Measurements from ENCODE around the gene TACO1.

The TACO1 gene

GRCh38 chr17:63647065-63647725, 46.5 kb downstream of the TACO1 start:
- DNase-seq (ENCODE audit: low spot score) (no peak), ATAC-seq (ENCODE audit: low read depth) (peak; percentile 44; the same call in 1 of the 3 replicates)

GRCh38 chr17:63647936-63648335, 47.2 kb downstream of the TACO1 start:
- Histone ChIP-seq H3K36me3 (ENCODE audit: low read depth) (peaks cover 23% of the 10 kb centered on the region), H3K9me3 (ENCODE audit: severe bottlenecking) (no peaks in the 10 kb centered on the region), H3K4me1 (ENCODE audit: insufficient read depth, poor library complexity, severe bottlenecking) (no peaks in the 10 kb centered on the region), H3K4me3 (ENCODE audit: severe bottlenecking) (no peak overlapping the region), H3K27me3 (ENCODE audit: insufficient read depth, poor library complexity, severe bottlenecking) (no peaks in the 10 kb centered on the region), H3K27ac (ENCODE audit: poor library complexity, severe bottlenecking) (no peak overlapping the region)
- no peak for DNase-seq (ENCODE audit: low spot score)
- no peak for ATAC-seq (ENCODE audit: low read depth)
- TF ChIP-seq CTCF (IDR thresholded peaks at IDR 0.05; ENCODE audit: poor library complexity, severe bottlenecking): no peak

More at GRCh38 chr17:63647065-63647725, 46.5 kb downstream of the TACO1 start:
- H3K4me1 ChIP-seq (ENCODE audit: insufficient read depth, poor library complexity, severe bottlenecking): no peaks in the 10 kb centered on the region
- H3K27ac ChIP-seq (ENCODE audit: poor library complexity, severe bottlenecking): no peak overlapping the region
- no peak overlapping the region for H3K4me3 ChIP-seq (ENCODE audit: severe bottlenecking)
- H3K36me3 ChIP-seq (ENCODE audit: low read depth): peaks cover 17% of the 10 kb centered on the region
- no peaks in the 10 kb centered on the region for H3K9me3 ChIP-seq (ENCODE audit: severe bottlenecking)
- H3K27me3 ChIP-seq (ENCODE audit: insufficient read depth, poor library complexity, severe bottlenecking): no peaks in the 10 kb centered on the region
- no peak for TF ChIP-seq CTCF (IDR thresholded peaks at IDR 0.05; ENCODE audit: poor library complexity, severe bottlenecking)

DNA sequence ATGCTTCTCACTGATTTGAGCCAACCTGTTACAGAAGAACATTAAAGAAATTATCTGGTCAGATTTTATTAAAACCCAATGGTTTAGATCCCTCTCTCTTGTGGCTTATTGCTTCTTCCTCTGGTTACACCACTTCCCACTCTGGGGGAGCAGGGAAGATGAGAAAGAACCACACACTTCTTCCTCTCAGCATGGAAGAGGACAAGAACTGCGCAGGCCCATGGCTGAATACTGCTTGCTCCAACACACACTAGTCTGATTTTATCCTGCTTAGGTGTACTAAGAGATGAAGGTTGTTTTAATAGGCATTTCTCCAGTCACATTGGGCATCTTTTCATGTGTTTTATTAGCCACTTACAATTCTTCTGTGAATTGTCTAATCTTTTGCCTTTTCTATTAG, 49.1 kb downstream of the TACO1 start:
- TF ChIP-seq CTCF (IDR thresholded peaks at IDR 0.05; ENCODE audit: poor library complexity, severe bottlenecking): no peak
- H3K4me1 ChIP-seq (ENCODE audit: insufficient read depth, poor library complexity, severe bottlenecking): no peaks in the 10 kb centered on the region
- H3K27ac ChIP-seq (ENCODE audit: poor library complexity, severe bottlenecking): no peak overlapping the region
- H3K27me3 ChIP-seq (ENCODE audit: insufficient read depth, poor library complexity, severe bottlenecking): no peaks in the 10 kb centered on the region
- DNase-seq (ENCODE audit: low spot score) (no peak), ATAC-seq (ENCODE audit: low read depth) (no peak)
- H3K36me3 ChIP-seq (ENCODE audit: low read depth): peaks cover 40% of the 10 kb centered on the region
- no peak overlapping the region for H3K4me3 ChIP-seq (ENCODE audit: severe bottlenecking)
- H3K9me3 ChIP-seq (ENCODE audit: severe bottlenecking): no peaks in the 10 kb centered on the region

DNA sequence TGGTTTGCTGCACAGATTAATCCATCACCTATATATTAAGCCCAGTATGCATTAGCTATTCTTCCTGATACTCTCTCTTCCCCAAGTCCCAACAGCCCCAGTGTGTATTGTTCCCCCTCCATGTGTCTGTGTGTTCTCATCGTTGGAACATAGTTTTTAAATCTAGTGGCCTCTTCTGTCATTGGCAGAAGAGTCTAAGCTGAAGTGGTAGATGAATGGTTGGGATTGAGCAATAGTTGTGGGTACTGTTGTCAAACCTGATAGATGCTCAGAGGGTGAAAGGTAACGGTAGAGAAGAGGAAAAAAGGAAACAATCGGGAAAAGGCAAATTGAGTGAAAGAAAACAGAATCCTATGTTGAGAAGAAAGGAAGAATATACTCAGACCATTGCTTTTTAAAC, 51.4 kb downstream of the TACO1 start:
- DNase-seq (ENCODE audit: low spot score) (no peak), ATAC-seq (ENCODE audit: low read depth) (no peak)
- H3K36me3 ChIP-seq (ENCODE audit: low read depth): peaks cover 30% of the 10 kb centered on the region
- no peaks in the 10 kb centered on the region for H3K4me1 ChIP-seq (ENCODE audit: insufficient read depth, poor library complexity, severe bottlenecking)
- H3K4me3 ChIP-seq (ENCODE audit: severe bottlenecking): no peak overlapping the region
- no peak for TF ChIP-seq CTCF (IDR thresholded peaks at IDR 0.05; ENCODE audit: poor library complexity, severe bottlenecking)
- no peak overlapping the region for H3K27ac ChIP-seq (ENCODE audit: poor library complexity, severe bottlenecking)
- H3K9me3 ChIP-seq (ENCODE audit: severe bottlenecking): no peaks in the 10 kb centered on the region
- H3K27me3 ChIP-seq (ENCODE audit: insufficient read depth, poor library complexity, severe bottlenecking): no peaks in the 10 kb centered on the region

GRCh38 chr17:63653050-63653449, 52.4 kb downstream of the TACO1 start:
- ATAC-seq (ENCODE audit: low read depth) (no peak), DNase-seq (ENCODE audit: low spot score) (no peak)
- Histone ChIP-seq H3K36me3 (ENCODE audit: low read depth) (peaks cover 34% of the 10 kb centered on the region), H3K4me3 (ENCODE audit: severe bottlenecking) (no peak overlapping the region), H3K27ac (ENCODE audit: poor library complexity, severe bottlenecking) (no peak overlapping the region), H3K9me3 (ENCODE audit: severe bottlenecking) (no peaks in the 10 kb centered on the region), H3K4me1 (ENCODE audit: insufficient read depth, poor library complexity, severe bottlenecking) (no peaks in the 10 kb centered on the region), H3K27me3 (ENCODE audit: insufficient read depth, poor library complexity, severe bottlenecking) (no peaks in the 10 kb centered on the region)
- TF ChIP-seq CTCF (IDR thresholded peaks at IDR 0.05; ENCODE audit: poor library complexity, severe bottlenecking): no peak

Data from RWPE2 (cell line).